Hepatocyte (in vitro differentiated cells): ENCODE data around the gene DBNDD2. TPM values are rescaled to one million over a fixed set of nuclear protein-coding genes. Genes with fewer than 3 reads are reported as not detected.

ENCODE experiments used
- DNase-seq: peaks from one replicate; pipeline ENCODE4 v3.0.0-alpha.2; 2016; ENCODE audit warnings: low spot score
- H2AFZ ChIP-seq: fragments of 200-600 bp; sonication (generic); 2 replicates; pipeline ENCODE4 v1.6.0; 2016; ENCODE audit warnings: antibody characterized with exemption, mild to moderate bottlenecking
- H3K27ac ChIP-seq: fragments of 200-600 bp; sonication (generic); 2 replicates; pipeline ENCODE4 v1.5.1; 2016; ENCODE audit warnings: mild to moderate bottlenecking
- H3K27me3 ChIP-seq: fragments of 200-600 bp; sonication (generic); 2 replicates; pipeline ENCODE4 v1.6.1; 2016
- H3K36me3 ChIP-seq: fragments of 200-600 bp; sonication (generic); replicated peaks from 2 replicates; pipeline ENCODE4 v1.5.1; 2016; ENCODE audit warnings: low read depth; ENCODE audit not compliant: insufficient read depth
- H3K4me1 ChIP-seq: fragments of 200-600 bp; sonication (generic); 2 replicates; pipeline ENCODE4 v1.5.1; 2016; ENCODE audit warnings: mild to moderate bottlenecking, moderate library complexity; ENCODE audit not compliant: insufficient read depth
- H3K4me2 ChIP-seq: fragments of 200-600 bp; sonication (generic); 2 replicates; pipeline ENCODE4 v1.6.0; 2016
- H3K4me3 ChIP-seq: fragments of 200-600 bp; sonication (generic); 2 replicates; pipeline ENCODE4 v1.5.1; 2016; ENCODE audit warnings: mild to moderate bottlenecking
- H3K79me2 ChIP-seq: fragments of 200-600 bp; sonication (generic); 2 replicates; pipeline ENCODE4 v1.6.0; 2017; ENCODE audit warnings: mild to moderate bottlenecking
- H3K9me2 ChIP-seq: fragments of 200-600 bp; sonication (generic); replicated peaks from 2 replicates; pipeline ENCODE4 v1.6.0; 2017; ENCODE audit warnings: mild to moderate bottlenecking; ENCODE audit not compliant: insufficient read depth
- H3K9me3 ChIP-seq: fragments of 200-600 bp; sonication (generic); 2 replicates; pipeline ENCODE4 v1.5.1; 2016; ENCODE audit warnings: low read depth, mild to moderate bottlenecking
- H4K20me1 ChIP-seq: fragments of 200-600 bp; sonication (generic); 2 replicates; pipeline ENCODE4 v1.6.0; 2016; ENCODE audit warnings: mild to moderate bottlenecking; ENCODE audit not compliant: insufficient read depth, poor library complexity, severe bottlenecking
- EZH2 ChIP-seq: fragments of 200-600 bp; sonication (generic); IDR thresholded peaks from 2 replicates; pipeline ENCODE4 v1.6.1; 2016; ENCODE audit warnings: antibody characterized with exemption, mild to moderate bottlenecking, borderline replicate concordance
- EZH2phosphoT487 ChIP-seq: fragments of 200-600 bp; sonication (generic); IDR thresholded peaks from one replicate; pipeline ENCODE4 v1.6.1; 2018; ENCODE audit warnings: antibody characterized with exemption, mild to moderate bottlenecking, low read depth, moderate library complexity; ENCODE audit not compliant: unreplicated experiment, severe bottlenecking
- WGBS: methylation state at CpG from one replicate; pipeline ENCODE4 v1.1.6; 2016; ENCODE audit warnings: low lambda C conversion rate; ENCODE audit errors: missing lambda C conversion rate; 5-methylcytosine and 5-hydroxymethylcytosine counted together
- polyA plus RNA-seq: library from polyadenylated mRNA; unstranded; fragments of >200 nt; fragmentation: Nextera tagmentation; extraction: Ambion mirVana; gene quantifications from 2 replicates; pipeline ENCODE4 v1.2.1, GENCODE V29; 2016
- total RNA-seq: library from RNA; depleted of rRNA; stranded (reverse); fragments of >200 nt; gene quantifications from 2 replicates; pipeline ENCODE4 v1.2.3, GENCODE V29; 2014
- TF ChIP-seq, protein P1 (sequence below): fragments of 200-600 bp; sonication (generic); IDR thresholded peaks from 2 replicates; pipeline ENCODE4 v1.5.1; 2016; ENCODE audit warnings: antibody characterized with exemption, mild to moderate bottlenecking; ENCODE audit not compliant: poor library complexity

DBNDD2 gene
- total and polyA plus RNA-seq, 2 experiments from 2014 or later, result 11.1 to 12.8 TPM

DNA sequence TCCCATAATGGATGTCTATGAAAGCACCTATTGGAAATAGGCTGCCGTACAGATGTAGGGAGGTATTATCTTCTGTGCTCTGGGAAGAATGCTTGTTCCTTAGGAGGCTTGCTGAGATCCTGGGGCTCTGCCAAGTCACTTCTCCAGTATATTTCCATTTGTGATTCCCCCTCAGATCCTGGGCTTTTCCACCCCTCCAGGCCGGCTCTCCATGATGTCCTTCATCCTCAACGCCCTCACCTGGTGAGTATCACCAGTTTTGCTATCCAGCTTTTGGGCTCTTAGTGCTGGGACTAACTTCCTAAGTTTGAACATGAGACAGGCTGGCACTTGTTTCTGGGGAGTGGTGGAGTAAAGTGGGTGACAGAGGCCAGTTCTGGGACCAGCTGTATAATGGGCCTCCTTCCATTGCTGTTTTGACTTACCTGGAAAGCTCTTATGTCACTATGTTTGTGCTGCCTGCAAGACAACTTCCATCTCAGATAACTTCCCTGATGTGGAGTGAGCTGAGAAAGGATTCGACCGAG, 42.6 kb upstream of the DBNDD2 start:
- H3K27ac ChIP-seq, result no peak overlapping the region
- no peak for DNase-seq
- 96% methylated on average over 5 of the region's 5 CpGs for WGBS

DNA sequence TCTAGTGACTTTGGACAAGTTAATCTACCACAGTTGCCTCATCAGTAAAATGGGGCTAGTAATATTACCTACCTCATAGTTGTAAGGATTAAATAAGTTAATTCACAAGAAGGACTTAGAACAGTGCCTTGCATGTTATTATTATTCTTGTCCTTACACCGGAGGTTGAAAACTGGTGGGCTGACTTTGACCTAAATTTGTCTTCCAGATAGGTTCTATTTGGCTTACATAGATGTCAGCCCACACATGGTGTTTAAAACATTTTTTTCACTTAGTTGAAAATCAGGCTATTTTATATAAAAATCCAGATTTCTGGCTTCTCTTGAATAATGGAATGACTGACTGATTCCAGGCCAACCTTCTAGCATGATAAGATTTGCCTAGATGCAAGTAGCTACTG, 41.9 kb upstream of the DBNDD2 start:
- H3K27ac ChIP-seq, result no peak overlapping the region
- WGBS, result 87% methylated on average over 1 of the region's 1 CpG
- no peaks in the 10 kb centered on the region for H4K20me1 ChIP-seq
- no peaks in the 10 kb centered on the region for H3K27me3 ChIP-seq
- H3K9me2 ChIP-seq, result no peaks in the 10 kb centered on the region
- H2AFZ ChIP-seq, result no peak overlapping the region
- H3K4me3 ChIP-seq, result no peak overlapping the region
- TF ChIP-seq EZH2phosphoT487, result no peak
- TF ChIP-seq, protein P1, sequence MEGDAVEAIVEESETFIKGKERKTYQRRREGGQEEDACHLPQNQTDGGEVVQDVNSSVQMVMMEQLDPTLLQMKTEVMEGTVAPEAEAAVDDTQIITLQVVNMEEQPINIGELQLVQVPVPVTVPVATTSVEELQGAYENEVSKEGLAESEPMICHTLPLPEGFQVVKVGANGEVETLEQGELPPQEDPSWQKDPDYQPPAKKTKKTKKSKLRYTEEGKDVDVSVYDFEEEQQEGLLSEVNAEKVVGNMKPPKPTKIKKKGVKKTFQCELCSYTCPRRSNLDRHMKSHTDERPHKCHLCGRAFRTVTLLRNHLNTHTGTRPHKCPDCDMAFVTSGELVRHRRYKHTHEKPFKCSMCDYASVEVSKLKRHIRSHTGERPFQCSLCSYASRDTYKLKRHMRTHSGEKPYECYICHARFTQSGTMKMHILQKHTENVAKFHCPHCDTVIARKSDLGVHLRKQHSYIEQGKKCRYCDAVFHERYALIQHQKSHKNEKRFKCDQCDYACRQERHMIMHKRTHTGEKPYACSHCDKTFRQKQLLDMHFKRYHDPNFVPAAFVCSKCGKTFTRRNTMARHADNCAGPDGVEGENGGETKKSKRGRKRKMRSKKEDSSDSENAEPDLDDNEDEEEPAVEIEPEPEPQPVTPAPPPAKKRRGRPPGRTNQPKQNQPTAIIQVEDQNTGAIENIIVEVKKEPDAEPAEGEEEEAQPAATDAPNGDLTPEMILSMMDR, result no peak
- TF ChIP-seq EZH2, result no peak
- peaks cover 25% of the 10 kb centered on the region for H3K79me2 ChIP-seq
- no peak for DNase-seq
- no peak overlapping the region for H3K4me2 ChIP-seq
- no peaks in the 10 kb centered on the region for H3K9me3 ChIP-seq
- H3K36me3 ChIP-seq, result no peaks in the 10 kb centered on the region
- H3K4me1 ChIP-seq, result peaks cover 11% of the 10 kb centered on the region

More for the DNA sequence above, 42.6 kb upstream of the DBNDD2 start:
- Histone ChIP-seq H3K9me3 (no peaks in the 10 kb centered on the region), H2AFZ (no peak overlapping the region), H3K79me2 (peaks cover 25% of the 10 kb centered on the region), H4K20me1 (no peaks in the 10 kb centered on the region), H3K36me3 (no peaks in the 10 kb centered on the region), H3K4me2 (no peak overlapping the region), H3K9me2 (no peaks in the 10 kb centered on the region), H3K27me3 (no peaks in the 10 kb centered on the region), H3K4me1 (peaks cover 17% of the 10 kb centered on the region), H3K4me3 (no peak overlapping the region)
- TF ChIP-seq, protein P1, result no peak
- TF ChIP-seq EZH2phosphoT487, result no peak
- TF ChIP-seq EZH2, result no peak

DNA sequence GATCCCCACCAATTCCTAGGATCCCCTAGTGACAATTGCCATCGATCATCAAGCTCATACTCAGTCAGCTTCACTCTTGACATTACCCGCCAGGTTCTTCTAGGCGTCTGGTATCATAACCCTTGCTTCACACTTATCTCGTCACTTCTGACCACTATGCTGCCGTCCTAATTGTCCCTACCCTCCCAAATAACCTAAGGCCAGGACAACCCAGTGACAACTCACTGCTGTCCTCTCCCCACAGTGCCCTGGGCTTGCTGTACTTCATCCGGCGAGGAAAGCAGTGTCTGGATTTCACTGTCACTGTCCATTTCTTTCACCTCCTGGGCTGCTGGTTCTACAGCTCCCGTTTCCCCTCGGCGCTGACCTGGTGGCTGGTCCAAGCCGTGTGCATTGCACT, 41.5 kb upstream of the DBNDD2 start:
- 90% methylated on average over 11 of the region's 11 CpGs for WGBS
- Histone ChIP-seq H3K4me1 (peaks cover 11% of the 10 kb centered on the region), H3K9me3 (no peaks in the 10 kb centered on the region), H3K4me2 (no peak overlapping the region), H3K79me2 (peaks cover 25% of the 10 kb centered on the region), H3K4me3 (no peak overlapping the region), H3K9me2 (no peaks in the 10 kb centered on the region), H3K36me3 (no peaks in the 10 kb centered on the region), H3K27me3 (no peaks in the 10 kb centered on the region), H2AFZ (no peak overlapping the region), H4K20me1 (no peaks in the 10 kb centered on the region), H3K27ac (no peak overlapping the region)
- no peak for TF ChIP-seq EZH2phosphoT487
- TF ChIP-seq, protein P1, result no peak
- no peak for TF ChIP-seq EZH2
- no peak for DNase-seq

DNA sequence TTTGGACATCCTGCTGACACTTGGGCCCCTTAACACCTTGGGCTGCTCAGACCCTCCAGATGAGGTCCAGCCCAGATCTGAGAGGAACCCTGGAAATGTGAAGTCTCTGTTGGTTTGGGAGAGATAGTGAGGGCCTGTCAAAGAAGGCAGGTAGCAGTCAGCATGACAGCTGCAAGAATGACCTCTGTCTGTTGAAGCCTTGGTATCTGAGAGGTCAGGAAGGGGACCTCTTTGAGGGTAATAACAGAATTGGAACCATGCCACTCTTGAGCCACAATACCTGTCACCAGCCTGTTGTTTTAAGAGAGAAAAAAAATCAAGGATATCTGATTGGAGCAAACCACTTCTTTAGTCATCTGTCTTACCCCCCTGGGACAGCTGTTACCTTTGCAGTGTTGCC, 41.0 kb upstream of the DBNDD2 start:
- Histone ChIP-seq H3K9me3 (no peaks in the 10 kb centered on the region), H3K27ac (no peak overlapping the region), H3K9me2 (no peaks in the 10 kb centered on the region)

More for the DNA sequence above, 41.0 kb upstream of the DBNDD2 start:
- Histone ChIP-seq H3K79me2 (peaks cover 25% of the 10 kb centered on the region), H3K4me3 (no peak overlapping the region), H3K27me3 (no peaks in the 10 kb centered on the region), H2AFZ (no peak overlapping the region), H4K20me1 (no peaks in the 10 kb centered on the region), H3K4me1 (peaks cover 7% of the 10 kb centered on the region), H3K4me2 (no peak overlapping the region), H3K36me3 (no peaks in the 10 kb centered on the region)
- TF ChIP-seq, protein P1, result no peak
- TF ChIP-seq EZH2phosphoT487, result no peak
- no peak for TF ChIP-seq EZH2
- DNase-seq, result no peak
